ENCODE measurements around the gene SYK.
"Not testable (repeated sequence)": the region's sequence is repeated elsewhere in the genome, so short reads cannot be mapped to it uniquely, and the experiment has no call there.

SYK gene

DNA sequence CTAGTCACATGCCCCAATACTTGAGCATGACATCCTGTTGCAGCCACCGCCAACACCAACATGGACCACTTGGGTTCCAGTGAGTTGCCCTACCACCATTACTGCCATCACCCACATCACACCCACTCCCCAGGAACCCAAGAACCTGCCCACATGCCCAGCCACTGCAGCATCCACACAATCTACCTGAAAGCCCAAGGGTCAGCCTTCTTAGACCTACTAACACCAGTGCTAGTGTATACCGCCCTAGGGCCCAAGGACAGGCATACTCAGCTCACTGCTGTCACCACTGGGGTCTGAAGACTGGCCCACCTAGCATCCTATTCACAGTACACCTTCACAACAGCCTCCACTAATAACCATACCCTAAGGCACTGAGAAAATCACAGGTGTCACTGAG lies 82.0 kb downstream of the SYK start:
- DNase-seq, result no peak

DNA sequence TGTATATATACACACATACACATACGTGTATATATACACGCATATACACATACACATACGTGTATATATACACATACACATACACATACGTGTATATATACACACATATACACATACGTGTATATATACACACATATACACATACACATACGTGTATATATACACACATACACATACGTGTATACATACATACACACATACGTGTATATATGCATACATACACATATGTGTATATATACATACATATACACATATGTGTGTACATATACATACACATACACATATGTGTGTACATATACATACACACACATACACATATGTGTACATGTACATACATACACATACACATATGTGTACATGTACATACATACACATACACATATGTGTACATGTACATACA lies 82.6 kb downstream of the SYK start:
- no peak for DNase-seq

DNA sequence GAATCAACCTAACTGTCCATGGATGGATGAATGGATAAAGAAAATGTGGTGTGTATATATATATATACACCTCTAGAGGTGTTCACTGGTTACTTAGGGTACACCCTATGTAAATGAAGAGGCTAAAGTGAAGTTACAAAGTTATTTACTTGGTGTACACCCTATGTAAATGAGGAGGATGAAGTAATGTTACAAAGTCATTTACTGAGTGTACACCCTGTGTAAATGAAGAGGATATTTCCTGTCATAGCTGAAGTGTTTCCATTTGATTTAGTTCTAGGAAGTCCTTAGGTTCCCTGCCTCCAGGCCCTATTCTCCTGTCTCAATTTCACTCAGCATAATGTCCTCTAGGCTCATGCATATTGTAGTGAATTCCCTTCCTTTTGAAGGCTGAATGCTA lies 85.2 kb downstream of the SYK start:
- not testable (repeated sequence) for DNase-seq

DNA sequence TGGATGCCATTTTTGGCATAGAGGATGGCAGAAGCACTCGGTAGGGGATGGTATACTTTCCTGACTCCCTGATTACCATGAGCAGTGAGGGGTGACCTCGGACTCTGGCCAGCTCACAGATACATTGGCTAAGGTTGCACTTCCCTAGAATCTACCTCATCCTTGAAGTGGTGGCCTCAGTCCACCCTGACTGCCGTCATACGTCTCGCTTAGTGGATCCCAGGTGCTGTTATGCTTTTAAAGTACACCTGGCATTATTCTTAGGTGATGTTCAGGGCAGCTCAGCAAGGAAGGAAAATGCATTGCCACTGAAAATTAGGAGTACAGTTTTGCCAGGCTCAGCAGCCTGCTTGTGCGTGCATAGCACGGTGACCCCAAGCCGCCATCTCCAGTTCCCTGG lies 87.3 kb downstream of the SYK start:
- DNase-seq, result no peak

DNA sequence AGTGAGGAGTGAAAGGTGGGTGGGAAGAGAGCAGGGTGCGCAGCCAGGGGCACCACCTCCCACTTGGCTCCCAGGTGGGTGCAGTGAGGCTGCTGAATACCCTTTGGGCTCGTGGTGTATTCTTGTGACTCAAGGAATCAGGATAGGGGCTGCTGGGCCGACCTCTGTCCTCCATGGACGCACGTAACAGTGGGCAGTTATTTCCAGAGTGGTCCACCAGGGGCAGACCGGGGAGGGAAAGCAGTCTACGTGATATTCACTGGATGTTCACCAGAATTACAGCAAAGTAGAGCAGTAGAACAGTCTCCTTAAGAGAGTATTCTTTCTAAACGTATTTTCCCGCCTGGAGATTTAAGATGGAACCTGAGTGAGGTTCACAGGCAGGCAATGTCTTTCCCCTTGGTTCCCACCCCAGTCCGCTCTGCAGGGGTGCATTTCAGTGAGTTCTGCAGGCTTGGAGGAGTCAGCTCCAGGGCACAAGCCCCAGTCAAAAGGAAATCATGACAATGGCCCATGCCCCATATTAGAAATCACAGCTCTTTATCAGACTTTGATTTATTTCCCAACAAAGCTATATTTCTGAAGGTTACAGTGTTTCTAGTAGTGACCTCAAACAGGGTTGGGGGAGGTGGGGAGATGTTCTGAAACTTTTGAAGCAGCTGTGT lies 88.7 kb downstream of the SYK start:
- no peak for DNase-seq

DNA sequence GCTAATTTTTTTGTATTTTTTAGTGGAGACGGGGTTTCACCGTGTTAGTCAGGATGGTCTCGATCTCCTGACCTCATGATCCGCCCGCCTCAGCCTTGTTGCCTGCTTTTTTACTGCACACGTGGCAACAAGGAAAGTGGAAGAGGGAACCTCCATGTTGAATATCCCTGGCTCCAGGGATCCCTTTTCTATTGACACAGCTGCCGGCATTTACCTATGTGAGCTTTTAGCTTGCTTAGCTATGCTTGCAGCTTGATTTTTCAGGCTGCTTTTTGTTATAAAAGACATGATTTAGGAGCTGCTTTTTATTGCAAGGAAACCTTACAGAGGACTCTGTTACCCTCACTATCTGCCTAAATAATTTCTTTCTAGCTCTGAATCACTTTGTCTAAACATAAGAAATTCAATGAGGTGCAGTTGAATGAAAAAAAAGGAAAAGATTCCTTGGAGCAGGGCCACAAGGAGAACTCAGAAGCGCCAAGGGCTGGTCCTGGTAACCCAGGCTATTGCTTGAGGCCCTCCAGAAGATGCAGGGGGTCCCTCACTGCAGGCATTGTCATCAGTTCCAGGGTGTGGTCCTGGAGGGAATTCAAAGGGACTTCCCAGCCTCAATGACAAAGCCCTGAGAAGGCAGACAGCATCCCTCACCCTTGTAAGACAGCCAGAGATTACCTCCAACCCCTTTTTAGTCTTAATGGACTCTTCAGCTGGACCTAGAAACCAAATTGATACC lies 89.9 kb downstream of the SYK start:
- no peak for DNase-seq

DNA sequence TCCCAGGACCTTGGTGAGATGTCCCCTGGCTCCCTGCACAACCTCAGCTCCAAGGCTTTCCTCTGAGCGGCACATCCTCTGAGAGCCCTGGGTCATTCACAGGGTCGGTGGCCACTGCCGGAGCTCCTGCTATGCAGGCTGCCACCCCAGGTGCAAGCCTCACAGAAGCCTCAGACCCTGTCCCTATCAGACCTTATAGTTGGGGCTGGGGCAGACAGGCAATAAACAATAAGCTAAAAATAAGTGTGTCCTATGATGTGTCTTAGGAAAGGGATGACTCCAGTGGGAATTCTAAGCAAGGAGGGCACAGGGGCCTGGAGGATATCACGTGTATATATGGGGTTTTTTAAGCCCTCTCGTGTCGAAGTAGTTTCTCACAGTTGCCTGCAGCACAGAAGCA lies 91.3 kb downstream of the SYK start:
- DNase-seq, result no peak

DNA sequence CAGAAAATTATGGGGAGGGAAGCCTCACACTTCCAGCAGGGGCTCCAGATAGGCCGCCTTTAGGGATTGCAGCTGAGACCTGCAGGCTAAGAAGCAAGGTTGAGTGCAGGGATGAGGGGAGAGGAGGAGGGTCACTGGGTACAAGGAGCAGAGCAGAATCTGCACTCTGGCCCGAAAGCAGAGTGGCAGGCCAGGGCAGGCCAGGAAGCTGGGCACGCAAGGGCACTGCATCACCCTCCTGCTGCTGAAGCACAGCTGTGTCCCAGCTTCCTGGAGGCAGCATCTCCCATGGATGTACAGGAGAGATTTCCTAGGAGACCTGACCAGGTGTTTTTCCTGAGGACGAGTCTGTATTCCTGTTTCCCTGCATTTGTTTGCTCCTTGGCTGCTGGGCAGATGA lies 92.1 kb downstream of the SYK start:
- DNase-seq, result no peak

DNA sequence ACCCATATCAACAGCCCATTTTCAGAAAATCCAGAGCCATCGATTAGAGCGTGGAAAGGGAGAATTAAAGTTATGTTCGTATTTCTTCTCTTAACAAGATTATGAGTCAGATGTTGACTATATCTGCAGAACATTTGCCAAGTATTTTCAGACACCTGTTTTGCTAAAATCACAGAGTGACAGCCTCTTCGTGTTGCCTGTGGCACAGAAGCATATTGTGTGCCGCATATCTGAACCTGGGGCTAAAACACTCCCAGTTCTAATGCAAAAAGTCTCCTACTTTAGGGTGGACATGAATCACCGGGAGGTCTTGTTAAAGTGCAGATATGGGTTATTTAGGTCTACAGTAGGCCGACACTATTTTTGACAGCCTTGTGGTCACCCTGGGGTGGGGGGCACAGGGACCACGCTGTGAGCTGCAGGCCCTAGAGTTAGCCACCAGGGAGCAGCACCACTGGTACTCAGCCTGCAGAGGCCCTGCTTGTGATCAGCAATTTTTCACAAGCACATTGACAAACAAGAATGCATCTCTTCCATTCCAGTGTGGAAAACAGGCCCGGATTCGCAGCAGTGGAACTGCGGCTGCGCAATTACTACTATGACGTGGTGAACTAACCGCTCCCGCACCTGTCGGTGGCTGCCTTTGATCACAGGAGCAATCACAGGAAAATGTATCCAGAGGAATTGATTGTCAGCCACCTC lies 93.5 kb downstream of the SYK start:
- no peak for DNase-seq

DNA sequence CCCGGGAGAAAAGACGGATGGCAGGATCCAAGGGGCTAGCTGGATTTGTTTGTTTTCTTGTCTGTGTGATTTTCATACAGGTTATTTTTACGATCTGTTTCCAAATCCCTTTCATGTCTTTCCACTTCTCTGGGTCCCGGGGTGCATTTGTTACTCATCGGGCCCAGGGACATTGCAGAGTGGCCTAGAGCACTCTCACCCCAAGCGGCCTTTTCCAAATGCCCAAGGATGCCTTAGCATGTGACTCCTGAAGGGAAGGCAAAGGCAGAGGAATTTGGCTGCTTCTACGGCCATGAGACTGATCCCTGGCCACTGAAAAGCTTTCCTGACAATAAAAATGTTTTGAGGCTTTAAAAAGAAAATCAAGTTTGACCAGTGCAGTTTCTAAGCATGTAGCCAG lies 94.2 kb downstream of the SYK start:
- DNase-seq, result no peak

DNA sequence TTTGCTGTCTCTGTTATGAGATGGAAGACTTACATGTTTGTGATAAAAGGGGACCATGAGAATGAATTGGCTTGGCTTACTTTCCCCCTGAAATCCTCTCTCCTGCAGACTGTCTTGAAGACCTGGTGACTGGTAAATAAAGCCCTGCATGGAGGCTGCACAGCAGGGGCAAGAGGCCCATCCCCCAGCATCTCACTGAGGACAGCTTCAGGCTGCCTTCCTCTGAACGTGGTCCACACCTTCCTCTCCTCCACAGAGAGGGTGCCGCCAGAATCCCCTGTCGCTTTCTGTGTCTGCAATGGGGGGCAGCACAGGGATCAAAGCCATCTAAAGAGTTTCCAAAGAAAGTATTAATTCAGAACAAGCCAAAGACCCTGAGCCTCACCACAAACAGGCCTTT lies 94.6 kb downstream of the SYK start:
- DNase-seq, result no peak

DNA sequence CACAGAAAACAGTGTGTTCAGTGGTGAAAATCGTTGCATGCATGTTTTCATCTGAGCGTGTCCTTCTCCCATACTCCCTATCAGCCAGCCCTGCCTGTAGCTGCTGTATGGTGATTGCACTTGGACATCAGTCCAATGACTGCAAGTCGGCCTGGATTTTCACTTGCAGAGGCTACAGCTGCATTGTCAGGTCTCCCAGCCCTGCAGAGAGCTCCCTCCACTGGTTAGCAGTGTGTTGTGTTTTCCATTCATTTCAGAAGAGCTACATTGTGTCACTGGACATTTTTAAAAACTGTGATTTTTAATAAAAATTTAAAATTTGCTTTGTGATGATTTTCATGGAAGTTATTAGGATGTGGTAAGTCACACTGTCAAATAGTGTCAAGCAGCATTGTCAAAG lies 96.6 kb downstream of the SYK start:
- no peak for DNase-seq

DNA sequence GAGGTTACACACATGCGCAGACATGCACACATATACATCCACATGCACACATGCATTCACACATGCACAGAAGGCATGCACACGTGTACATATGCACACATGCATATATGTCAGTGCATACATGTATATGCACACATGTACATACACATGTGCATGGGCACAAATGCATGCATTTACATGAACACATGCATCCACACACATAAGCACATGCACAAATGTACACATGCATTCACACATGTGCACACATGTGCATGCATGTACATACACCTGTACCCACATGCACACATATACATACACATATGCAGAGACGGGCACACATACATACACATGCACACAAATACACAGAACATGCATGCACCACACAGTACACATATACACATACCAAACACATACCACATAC lies 97.7 kb downstream of the SYK start:
- no peak for DNase-seq

DNA sequence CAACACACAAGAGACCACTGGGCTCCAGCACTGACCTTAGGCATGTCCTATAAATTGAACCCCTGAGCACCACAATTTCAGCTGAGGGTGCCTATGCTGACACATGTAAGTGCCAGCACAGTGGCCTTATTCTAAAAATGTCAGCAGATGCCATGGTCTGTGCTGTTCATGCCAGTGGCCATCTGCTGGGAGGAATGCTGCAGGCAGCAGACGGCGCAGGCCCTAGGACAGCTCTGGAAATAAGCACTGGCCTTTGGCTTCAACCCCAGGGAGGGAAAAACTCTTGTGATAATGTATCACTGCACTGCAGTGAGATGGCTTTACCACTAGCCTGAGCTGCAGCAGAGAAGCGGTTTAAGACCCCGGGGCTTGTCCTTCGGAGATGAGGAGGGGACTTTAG lies 98.5 kb downstream of the SYK start:
- no peak for DNase-seq

DNA sequence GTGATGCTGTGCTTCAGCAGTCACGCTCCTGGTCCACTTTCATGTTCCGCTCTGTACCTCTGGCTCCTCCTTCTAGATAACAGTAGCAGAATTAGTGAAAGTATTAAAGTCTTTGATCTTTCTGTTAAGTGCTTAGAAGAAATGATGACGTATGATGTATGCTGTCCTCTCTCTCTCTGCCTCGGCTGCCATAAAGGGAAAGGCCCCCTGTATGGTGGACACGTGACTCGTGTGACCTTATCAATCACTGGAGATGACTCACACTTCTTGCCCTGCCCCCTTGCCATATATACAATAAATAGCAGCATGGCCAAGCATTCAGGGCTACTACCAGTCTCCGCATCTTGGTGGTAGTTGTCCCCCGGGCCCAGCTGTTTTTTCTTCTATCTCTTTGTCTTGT lies 100.3 kb downstream of the SYK start:
- no peak for DNase-seq

DNA sequence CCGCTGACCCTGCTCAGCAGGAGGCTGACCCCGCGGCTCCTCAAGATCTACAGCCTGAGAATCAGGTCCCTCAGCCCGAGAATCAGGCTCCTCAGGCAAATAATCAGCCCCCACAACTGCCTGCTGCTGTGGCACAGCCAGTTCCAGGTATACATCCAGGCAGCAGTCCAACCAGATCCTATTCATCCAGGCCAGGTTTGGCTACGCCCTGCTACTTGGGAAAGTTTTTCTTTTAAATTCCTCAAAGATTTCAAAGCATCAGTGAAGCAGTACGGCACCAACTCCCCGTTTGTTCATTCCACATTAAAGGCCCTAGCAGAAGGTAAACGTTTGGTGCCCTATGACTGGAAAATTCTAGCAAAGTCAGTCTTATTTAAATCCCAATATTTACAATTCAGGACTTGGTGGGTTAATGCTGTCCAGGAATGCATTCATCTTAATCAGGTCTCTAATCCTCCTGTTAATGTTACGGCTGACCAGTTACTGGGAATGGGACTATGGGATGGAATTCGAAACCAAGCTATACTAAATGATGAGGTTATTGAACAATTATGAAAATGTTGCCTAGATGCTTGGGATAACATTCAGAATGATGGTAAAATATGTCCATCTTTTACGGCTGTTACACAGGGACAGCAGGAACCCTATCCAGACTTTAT lies 102.3 kb downstream of the SYK start:
- no peak for DNase-seq

DNA sequence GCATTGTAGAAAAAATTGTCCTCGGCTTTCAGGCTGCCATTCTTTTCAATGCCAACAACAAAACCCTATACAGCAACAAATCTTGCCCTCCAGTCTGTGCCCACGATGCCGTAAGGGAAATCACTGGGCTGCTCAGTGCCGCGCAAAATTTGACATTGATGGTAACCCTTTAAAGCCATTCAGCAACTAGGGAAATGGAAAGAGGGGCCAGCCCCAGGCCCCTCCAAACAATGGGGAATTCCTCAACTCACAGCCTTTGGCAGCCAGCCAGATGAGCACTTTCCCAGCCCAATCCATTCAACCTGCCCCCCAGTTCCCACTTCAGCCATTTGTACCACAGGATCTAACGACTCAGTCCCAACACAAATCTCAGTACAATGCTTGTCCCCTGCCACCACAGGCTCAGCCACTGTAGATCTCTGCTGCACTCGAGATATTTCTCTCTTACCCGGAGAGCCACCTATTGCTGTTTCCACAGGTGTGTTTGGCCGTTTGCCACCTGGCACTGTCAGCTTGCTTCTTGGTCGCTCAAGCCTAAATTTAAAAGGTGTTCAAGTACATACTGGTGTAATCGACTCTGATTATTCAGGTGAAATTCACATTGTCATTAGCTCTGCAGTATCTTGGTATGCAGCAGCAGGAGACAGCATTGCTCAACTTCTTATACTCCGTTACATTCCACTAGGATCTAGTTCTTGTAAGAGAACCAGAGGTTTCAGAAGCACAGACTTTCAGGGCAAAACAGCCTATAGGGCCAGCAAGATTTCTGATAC lies 103.3 kb downstream of the SYK start:
- no peak for DNase-seq

DNA sequence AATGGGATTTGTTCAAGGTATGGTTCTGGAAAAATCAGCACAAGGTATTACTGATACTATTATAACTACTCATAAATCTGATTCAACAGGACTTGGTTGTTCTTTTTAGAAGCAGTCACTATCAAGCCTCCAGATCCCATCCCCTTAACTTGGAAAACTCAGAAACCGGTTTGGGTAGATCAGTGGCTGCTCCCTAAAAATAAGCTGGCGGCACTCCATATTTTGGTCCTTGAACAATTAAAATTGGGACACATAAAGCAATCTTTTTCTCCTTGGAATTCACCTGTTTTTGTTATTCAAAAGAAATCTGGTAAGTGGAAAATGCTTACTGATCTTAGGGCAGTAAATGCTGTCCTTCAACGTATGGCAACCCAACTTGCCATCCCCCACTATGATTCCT lies 104.2 kb downstream of the SYK start:
- DNase-seq, result no peak

DNA sequence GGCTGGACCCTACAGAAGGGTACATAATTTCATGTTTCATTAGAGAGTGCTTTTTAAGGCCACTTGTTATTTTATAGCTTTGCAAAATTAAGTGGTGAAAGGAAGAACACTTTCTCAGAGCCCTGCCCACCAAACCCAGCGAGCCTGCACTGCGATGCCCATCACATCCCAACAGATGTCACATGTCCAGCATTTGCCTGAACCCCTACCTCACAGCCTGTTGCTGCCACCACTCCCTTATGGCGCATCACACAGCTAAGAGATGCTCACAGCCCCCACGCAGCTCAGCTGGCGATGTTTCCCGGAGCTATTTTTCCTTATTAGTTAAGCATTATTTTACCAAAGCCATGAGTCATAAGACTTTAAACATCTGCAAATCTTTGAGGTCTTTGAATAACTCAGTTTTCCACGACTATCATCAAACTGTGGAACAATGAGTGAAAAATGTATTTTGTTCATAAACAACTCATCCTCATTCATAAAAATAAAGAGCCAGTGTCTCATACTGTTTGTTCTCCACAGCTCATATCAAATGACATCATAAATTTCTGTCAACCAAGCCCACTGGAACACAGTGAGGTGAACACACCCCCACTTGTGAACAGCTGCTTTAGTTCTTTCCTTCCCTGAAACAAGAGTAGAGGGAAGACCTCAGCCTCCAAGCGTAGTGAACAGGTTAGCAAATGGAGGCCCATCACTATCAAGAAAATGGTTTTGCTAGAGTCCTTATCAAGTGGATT lies 104.9 kb downstream of the SYK start:
- no peak for DNase-seq

DNA sequence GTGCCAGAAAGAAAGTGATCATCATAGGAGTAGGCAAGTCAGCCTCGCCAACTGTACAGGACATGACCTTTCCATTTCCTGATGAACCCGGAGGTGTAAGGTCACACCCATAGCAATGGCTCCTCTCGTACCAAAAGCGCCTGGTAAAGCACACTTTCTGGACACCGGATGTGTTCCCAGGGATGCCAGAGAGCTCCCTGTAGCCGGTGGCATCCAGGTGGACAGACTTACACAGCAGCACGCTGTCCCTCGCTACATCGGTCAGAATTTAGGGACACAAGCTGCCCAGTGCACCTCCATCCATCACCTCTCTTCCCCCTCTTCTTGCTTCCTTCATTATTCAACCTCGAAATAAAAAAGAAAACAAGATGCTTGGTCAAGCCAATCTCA lies 105.4 kb downstream of the SYK start:
- DNase-seq, result no peak

DNA sequence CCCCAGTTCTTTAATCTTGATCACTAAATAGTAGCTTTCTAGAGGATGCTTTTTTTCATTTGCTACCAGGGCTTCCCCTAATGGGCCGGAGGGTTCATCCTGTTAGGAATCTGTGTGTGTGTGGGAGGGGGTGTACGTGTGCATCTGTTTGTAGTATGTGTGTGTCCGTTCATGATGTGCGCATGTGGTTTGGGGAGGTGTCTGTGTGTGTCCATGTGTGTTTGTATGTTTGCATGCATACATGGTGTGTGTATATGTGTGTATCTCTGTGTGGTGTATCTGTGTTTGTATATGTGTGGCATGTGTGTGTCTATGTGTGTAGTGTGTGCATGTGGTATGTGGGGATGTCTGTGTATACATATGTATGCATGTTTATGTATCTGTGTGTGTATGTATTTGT lies 106.2 kb downstream of the SYK start:
- no peak for DNase-seq

DNA sequence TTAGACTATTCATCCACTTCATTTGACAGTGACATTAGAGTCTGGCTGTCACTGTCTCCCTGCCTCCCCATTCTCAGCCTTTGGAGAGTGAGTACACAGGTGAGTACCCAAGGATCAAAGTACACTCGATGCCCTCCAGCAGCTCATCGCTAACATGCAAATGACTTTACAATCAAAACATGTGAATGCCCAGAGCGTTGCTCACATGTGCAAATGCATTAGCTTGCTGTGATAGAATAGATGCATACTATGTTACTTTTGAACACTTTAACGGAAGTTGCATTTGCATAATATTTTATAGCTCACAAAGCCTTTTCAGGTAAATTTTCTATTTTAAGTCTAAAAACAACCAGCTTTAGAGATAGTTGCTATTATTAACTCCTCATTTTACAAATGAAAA lies 107.6 kb downstream of the SYK start:
- DNase-seq, result no peak

All from bone marrow (tissue), 2 donors.